T-helper 1 cell (primary cell): ENCODE data around the gene UNKL.

Experiments used
- DNase-seq, 5 donors: peaks; one replicate each; pipeline ENCODE4 v3.0.0-alpha.2; 2012 to 2020

UNKL gene

DNA sequence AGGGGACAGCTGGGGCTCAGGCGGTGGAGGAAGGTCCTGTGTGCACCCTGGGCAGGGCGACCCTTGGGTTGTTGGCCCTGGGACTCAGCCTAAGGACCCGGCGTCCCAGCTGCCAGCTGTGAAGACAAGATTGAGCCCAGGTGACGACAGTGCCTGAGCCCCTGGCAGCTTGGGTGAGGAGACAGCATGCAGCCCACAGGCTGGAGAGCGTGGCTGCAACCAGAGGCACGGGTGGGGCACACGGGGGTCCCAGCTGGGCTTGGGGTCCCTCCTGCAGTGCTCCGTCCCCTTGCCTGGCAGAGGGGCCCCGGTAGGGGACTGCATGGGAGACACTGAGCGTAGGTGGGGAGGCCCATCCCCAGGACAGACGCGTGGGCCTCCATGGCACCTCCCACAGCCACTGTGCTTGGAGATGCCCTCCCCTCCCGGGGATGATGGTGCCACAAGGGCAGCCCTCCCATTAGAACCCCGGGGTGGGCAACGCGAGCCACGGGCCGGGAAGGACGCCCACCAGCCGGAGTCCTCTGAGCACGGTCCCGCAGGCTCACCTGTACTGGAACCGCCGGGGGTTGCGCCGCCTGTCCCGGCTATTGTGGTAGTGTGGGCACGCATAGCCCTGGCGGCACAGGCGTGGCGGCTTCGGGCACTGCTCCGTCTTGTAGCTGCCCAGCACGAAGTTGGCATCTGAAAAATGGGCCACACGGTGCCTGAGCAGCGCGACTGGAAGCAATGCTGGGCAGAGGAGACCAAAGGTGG is 15.5 kb downstream of the UNKL start:
- no peak for DNase-seq

GRCh38 chr16:1398351-1398750 is 16.2 kb downstream of the UNKL start:
- no peak for DNase-seq

GRCh38 chr16:1397779-1398178 is 16.7 kb downstream of the UNKL start:
- no peak for DNase-seq

DNA sequence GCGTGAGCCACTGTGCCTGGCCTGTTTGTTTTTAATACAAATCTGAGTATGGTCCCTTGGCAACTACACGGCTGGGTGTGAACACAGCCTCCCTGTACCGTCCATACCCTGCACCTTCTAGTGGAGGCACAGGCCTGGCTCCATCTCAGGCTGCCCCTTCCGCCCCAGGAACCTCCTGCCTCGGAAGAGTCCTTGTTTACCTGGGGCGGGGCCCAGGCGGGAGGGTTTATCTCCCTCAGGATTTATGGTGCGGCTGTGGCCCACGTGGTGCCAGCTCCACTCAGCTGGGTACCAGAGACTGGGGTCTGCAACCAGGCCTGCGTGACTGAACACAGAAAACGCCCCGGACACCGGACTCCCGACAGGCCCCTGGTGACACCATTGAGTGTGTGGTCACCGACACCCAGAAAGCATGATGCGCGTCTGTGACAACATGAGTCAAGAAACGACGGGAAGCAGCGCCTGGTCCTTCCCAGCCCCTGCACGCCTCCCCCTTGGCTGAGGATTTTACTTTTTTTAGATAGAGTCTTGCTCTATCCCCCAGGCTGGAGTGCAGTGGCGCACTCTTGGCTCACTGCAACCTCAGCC is 19.0 kb downstream of the UNKL start:
- no peak for DNase-seq

- DNase-seq: no peak
Measured at GRCh38 chr16:1394367-1394951, 20.0 kb downstream of the UNKL start.

GRCh38 chr16:1393613-1394176 is 20.8 kb downstream of the UNKL start:
- no peak for DNase-seq

GRCh38 chr16:1392826-1393225 is 21.7 kb downstream of the UNKL start:
- DNase-seq: no peak

DNA sequence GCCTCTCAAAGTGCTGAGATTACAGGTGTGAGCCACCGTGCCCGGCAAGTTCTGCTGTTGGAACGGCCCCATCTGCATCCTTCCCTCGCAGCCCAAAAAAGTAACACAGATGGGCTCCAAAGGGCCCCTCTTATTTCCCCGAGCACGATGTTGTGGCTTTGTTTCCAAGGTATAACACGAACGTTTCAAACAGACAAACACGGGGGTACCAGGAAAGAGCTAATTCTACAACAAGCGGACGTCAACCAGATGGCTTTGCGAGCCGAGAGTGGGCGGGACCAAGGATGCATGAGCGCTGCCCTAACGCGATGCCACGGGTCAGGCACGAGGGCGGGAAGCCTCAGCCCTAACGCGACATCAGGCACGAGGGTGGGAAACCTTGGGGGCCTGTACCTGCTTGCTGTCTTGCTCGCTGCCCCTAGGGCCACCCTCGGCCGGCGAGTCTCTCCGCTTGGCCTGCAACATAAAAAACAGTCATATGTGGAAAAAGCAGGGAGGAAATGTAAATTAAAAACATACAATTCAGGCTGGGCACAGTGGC is 24.2 kb downstream of the UNKL start:
- DNase-seq: no peak

GRCh38 chr16:1389762-1390161 is 24.7 kb downstream of the UNKL start:
- no peak for DNase-seq

- DNase-seq: no peak
Measured at GRCh38 chr16:1387331-1387730, 27.2 kb downstream of the UNKL start.

DNA sequence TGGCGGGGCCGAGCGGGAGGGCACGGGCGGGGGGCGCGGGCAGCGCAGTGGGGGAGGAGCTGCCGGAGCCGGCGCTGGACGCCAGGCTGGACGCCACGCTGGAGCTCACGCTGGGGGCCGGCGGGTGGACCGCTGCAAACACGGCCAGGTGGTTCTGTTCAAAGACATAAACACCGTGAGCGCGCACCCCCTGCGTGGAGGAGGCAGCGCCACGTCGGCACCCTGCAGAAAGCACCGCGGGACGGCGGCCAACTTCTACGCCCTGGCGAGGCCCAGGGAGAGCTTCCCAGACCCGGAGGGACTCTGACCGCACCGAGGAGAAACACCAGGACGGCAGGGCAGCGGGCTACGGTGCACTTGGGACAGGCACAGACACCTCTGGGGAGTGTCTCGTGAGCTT is 29.3 kb downstream of the UNKL start:
- no peak for DNase-seq

- DNase-seq: no peak
Measured at GRCh38 chr16:1383556-1383955, 30.9 kb downstream of the UNKL start.

GRCh38 chr16:1381612-1382406 is 32.7 kb downstream of the UNKL start:
- DNase-seq: no peak

DNA sequence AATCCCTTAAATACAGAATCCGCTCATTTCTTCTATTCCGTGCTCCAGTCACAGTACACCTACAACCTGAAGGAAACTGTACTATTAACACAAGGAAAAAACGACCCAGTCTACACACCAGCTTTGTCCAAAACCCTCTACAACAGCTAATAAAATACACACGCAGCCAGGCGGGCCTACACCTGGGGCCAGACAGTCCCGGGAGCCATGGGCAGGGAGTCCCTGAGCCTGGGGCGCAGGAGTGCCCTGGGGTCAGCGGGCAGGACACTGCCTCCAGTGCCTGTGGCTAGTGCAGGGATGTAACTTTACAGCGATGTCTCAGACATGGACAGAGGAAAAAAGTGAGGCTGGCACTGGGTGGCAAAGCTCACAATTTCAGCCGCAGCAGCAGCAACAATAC is 34.3 kb downstream of the UNKL start:
- no peak for DNase-seq

GRCh38 chr16:1379304-1380076 is 35.0 kb downstream of the UNKL start:
- peak; percentile 47 to 69 (median 58) for DNase-seq

- DNase-seq: peak; percentile 40 to 68 (median 58)
Measured at GRCh38 chr16:1378804-1379303, 35.6 kb downstream of the UNKL start.

GRCh38 chr16:1378087-1378803 is 36.3 kb downstream of the UNKL start:
- no peak for DNase-seq

DNA sequence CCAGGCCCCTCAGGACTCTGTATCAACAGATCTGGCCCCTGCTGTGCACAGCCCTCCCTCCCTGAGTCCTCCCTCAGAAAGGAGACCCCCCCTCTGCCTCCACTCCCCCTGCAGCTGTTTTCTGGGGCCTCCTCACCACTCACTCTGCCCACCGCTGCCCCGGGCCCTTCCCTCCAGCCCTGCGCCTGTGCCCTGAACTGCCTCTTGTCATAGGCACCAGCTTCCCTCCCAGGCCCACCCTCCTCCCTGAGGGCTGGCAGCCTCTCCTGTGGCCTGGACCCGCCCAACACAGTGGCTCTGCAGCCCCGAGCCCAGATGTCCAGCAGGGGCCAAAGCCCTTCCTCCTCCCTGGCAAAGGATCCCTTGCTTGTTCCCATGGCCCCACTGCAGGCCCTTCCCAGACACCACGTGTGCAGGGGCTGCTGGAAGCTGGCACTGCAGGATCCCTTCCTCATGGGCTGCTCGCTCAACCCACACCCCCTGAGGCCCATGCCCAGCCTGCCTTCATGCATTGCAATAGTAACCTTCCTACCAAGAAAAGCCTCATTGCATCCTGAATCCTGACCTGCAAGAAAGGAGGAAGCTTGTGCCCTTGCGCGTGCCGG is 37.0 kb downstream of the UNKL start:
- DNase-seq: no peak

- DNase-seq: no peak
Measured at GRCh38 chr16:1375741-1376410, 38.6 kb downstream of the UNKL start.

DNA sequence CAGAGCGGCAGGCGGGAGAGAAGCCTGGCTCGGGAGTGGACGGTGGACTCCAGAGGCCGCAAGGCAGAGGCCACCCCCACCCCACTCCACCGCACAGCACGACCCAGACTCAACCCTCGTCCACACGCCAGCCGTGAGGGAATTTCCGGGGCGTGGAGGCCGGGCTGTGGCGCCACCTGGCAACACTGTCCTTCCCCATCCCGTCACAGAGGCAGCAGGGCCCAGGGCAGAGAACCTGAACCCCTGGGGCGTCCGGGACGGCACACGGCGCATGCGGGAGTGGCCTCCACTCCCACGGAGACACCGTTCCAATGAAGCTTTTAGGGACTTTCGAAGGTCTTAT is 39.2 kb downstream of the UNKL start:
- no peak for DNase-seq
